Measurements from ENCODE around the gene OOSP2.

The OOSP2 gene

DNA sequence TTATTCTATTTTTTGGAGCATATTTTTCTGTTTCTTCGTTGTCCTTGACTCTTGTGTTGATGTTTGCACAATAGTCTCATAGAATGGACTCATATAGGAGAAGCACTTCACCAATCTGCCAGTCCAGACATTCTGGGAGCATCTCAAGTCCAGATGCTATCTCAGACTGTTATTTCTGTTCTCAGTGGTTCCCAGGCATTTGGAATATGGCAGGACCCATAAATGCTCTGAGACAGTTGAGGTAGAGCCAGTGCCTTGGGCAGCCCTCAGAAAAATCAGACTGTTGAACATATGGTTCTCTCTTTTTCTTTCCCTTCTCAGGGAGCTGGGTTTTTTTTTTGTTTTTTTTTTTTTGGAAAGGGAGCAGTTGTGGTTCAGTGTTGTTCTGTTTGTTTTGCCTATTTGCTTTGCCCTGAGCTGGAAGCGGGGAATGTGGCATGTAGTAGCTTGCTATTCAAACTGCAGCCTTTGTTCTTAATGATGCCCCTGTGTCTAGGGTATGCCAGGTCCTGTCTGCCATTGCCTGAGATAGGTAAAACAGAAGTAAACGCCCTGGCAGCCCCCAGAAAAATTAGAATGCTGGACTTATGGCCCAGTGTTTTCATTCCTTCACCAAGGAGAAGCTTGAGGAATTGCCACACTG lies 44.5 kb downstream of the OOSP2 start:
- no peaks in the 10 kb centered on the region for H3K9me3 ChIP-seq (ENCODE audit: insufficient read depth, low read depth, low read length)
- H3K9ac ChIP-seq (ENCODE audit: low read depth, low read length), result no peak overlapping the region
- H3K36me3 ChIP-seq (ENCODE audit: insufficient read depth, low read depth, low read length), result no peaks in the 10 kb centered on the region
- H3K27me3 ChIP-seq (ENCODE audit: insufficient read depth, low read length), result no peaks in the 10 kb centered on the region
- H3K4me1 ChIP-seq (ENCODE audit: insufficient read depth, low read length), result no peaks in the 10 kb centered on the region
- H3K27ac ChIP-seq (ENCODE audit: low read length), result no peak overlapping the region
- no peak overlapping the region for H3K4me3 ChIP-seq (ENCODE audit: low read length)

DNA sequence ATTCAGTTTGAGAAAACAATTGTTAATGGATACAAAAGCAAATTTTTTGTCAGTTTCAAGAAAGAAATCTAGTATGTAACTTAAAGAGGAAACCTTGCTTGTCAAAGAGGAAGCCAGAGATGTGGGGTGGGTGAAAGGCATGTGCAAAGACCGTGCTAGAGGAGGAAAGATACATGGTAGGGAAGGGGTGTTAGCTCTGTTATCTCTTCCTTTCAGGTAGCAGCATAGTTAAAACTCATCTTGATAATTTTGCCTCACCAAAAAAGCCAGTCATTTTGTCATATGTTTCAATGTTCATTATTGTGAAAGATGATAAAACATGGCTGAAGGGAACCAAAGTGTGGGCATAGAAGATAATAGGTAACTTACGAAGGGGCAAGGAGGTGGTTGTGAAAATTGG lies 45.7 kb downstream of the OOSP2 start:
- no peak overlapping the region for H3K27ac ChIP-seq (ENCODE audit: low read length)
- H3K4me1 ChIP-seq (ENCODE audit: insufficient read depth, low read length), result no peaks in the 10 kb centered on the region
- H3K27me3 ChIP-seq (ENCODE audit: insufficient read depth, low read length), result no peaks in the 10 kb centered on the region
- no peak overlapping the region for H3K9ac ChIP-seq (ENCODE audit: low read depth, low read length)
- H3K36me3 ChIP-seq (ENCODE audit: insufficient read depth, low read depth, low read length), result no peaks in the 10 kb centered on the region
- H3K9me3 ChIP-seq (ENCODE audit: insufficient read depth, low read depth, low read length), result no peaks in the 10 kb centered on the region
- H3K4me3 ChIP-seq (ENCODE audit: low read length), result no peak overlapping the region

DNA sequence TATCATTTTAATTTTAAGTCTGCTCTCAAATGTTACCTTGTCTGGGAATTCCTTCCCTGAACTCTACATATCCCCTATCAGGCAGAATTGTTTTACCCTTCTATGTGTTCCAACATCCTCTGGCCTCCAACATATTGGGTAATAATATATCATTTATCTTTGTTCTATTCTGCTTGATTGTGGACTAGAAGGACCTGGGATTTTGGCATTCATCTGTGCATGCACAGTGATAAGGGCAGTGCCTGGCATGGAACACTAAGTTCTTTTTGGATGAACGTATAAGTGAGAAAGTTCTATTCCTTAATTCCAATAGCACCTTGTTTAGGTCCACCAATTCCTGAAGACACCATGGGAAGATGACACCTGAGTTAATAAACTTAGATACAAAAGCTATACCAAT lies 47.0 kb downstream of the OOSP2 start:
- Histone ChIP-seq H3K9ac (ENCODE audit: low read depth, low read length) (no peak overlapping the region), H3K9me3 (ENCODE audit: insufficient read depth, low read depth, low read length) (no peaks in the 10 kb centered on the region), H3K4me1 (ENCODE audit: insufficient read depth, low read length) (no peaks in the 10 kb centered on the region), H3K27me3 (ENCODE audit: insufficient read depth, low read length) (no peaks in the 10 kb centered on the region), H3K36me3 (ENCODE audit: insufficient read depth, low read depth, low read length) (no peaks in the 10 kb centered on the region), H3K27ac (ENCODE audit: low read length) (no peak overlapping the region), H3K4me3 (ENCODE audit: low read length) (no peak overlapping the region)

DNA sequence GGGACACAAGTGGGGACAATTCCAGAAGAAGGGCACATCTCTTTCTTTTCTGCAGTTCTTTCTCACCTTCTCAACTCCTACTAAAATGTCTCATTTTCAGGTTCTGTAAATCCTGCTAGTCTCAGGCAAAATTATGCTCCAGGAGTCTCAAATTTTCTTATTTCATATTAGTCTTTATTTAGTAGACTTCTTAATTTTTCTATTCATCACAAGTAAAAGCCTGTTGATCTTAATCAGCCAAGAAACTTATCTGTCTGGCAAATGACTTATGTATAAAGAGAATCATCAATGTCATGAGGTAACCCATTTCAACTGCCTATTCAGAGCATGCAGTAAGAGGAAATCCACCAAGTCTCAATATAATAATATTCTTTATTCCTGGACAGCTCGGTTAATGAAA lies 48.2 kb downstream of the OOSP2 start, which contains the start of gene MS4A2:
Gene MS4A2, plus strand, starts transcription at position 301 of the 400 bp plus-strand sequence. CDS start 102 bp downstream, outside the sequence.
- no peaks in the 10 kb centered on the region for H3K27me3 ChIP-seq (ENCODE audit: insufficient read depth, low read length)
- H3K4me1 ChIP-seq (ENCODE audit: insufficient read depth, low read length), result no peaks in the 10 kb centered on the region
- no peak within 1 kb of the TSS for H3K27ac ChIP-seq (ENCODE audit: low read length)
- no peaks in the 10 kb centered on the region for H3K36me3 ChIP-seq (ENCODE audit: insufficient read depth, low read depth, low read length)
- H3K4me3 ChIP-seq (ENCODE audit: low read length), result no peak within 1 kb of the TSS
- no peak within 1 kb of the TSS for H3K9ac ChIP-seq (ENCODE audit: low read depth, low read length)
- no peaks in the 10 kb centered on the region for H3K9me3 ChIP-seq (ENCODE audit: insufficient read depth, low read depth, low read length)

DNA sequence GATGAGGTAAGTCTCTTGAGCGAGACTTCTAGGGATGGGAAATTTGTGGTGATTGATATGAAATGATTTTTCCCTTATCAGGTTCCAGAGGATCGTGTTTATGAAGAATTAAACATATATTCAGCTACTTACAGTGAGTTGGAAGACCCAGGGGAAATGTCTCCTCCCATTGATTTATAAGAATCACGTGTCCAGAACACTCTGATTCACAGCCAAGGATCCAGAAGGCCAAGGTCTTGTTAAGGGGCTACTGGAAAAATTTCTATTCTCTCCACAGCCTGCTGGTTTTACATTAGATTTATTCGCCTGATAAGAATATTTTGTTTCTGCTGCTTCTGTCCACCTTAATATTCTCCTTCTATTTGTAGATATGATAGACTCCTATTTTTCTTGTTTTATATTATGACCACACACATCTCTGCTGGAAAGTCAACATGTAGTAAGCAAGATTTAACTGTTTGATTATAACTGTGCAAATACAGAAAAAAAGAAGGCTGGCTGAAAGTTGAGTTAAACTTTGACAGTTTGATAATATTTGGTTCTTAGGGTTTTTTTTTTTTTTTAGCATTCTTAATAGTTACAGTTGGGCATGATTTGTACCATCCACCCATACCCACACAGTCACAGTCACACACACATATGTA lies 55.4 kb downstream of the OOSP2 start:
- no peaks in the 10 kb centered on the region for H3K27me3 ChIP-seq (ENCODE audit: insufficient read depth, low read length)
- H3K27ac ChIP-seq (ENCODE audit: low read length), result no peak overlapping the region
- H3K4me1 ChIP-seq (ENCODE audit: insufficient read depth, low read length), result no peaks in the 10 kb centered on the region
- H3K9me3 ChIP-seq (ENCODE audit: insufficient read depth, low read depth, low read length), result no peaks in the 10 kb centered on the region
- no peaks in the 10 kb centered on the region for H3K36me3 ChIP-seq (ENCODE audit: insufficient read depth, low read depth, low read length)
- H3K4me3 ChIP-seq (ENCODE audit: low read length), result no peak overlapping the region
- no peak overlapping the region for H3K9ac ChIP-seq (ENCODE audit: low read depth, low read length)

DNA sequence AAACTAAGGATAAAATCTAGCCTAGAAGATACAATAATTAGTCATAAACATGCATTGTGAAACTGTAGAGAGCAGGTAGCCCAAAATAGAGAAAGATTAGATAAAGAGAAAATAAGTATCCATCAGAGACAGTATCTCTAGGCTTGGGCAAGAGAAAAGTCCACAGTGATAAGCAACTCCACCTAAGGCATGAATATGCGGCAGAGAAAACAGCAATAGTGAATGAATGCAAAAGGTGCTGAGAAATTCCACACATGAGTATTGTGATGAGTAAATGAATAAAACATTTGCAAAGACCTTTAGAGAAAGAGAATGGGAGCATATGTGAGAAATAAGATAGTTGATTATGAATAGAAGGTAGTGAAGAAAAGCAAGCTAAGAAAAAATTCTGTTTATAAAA lies 57.0 kb downstream of the OOSP2 start:
- Histone ChIP-seq H3K9me3 (ENCODE audit: insufficient read depth, low read depth, low read length) (no peaks in the 10 kb centered on the region), H3K4me3 (ENCODE audit: low read length) (no peak overlapping the region), H3K27me3 (ENCODE audit: insufficient read depth, low read length) (no peaks in the 10 kb centered on the region), H3K36me3 (ENCODE audit: insufficient read depth, low read depth, low read length) (no peaks in the 10 kb centered on the region), H3K27ac (ENCODE audit: low read length) (no peak overlapping the region), H3K9ac (ENCODE audit: low read depth, low read length) (no peak overlapping the region), H3K4me1 (ENCODE audit: insufficient read depth, low read length) (no peaks in the 10 kb centered on the region)

Data from iPS-20b (cell line).